ENCODE data around the gene KIF25. TPM values are rescaled to one million over a fixed set of nuclear protein-coding genes. Genes with fewer than 3 reads are reported as not detected.

Gene KIF25
- total RNA-seq, 1 experiment from 2014 or later: not detected

- H3K9me2 ChIP-seq (ENCODE audit: insufficient read depth): no peaks in the 10 kb centered on the region
- no peaks in the 10 kb centered on the region for H3F3A ChIP-seq (ENCODE audit: insufficient read depth, low read depth)
- DNase-seq: no peak
- H3K9me3 ChIP-seq (ENCODE audit: insufficient read depth, low read depth): no peaks in the 10 kb centered on the region
- no peaks in the 10 kb centered on the region for H3K79me2 ChIP-seq (ENCODE audit: low read depth)
- no peaks in the 10 kb centered on the region for H3K36me3 ChIP-seq (ENCODE audit: low read depth)
- no peaks in the 10 kb centered on the region for H3K4me1 ChIP-seq (replicated peaks; ENCODE audit: insufficient read depth)
- H2AFZ ChIP-seq: no peak overlapping the region
- ChIA-PET POLR2A (ENCODE audit: unreplicated experiment) (no interaction called here), CTCF (no interaction called here)
- H4K20me1 ChIP-seq (ENCODE audit: insufficient read depth): no peaks in the 10 kb centered on the region; the same call in 1 of the 2 replicates
- no TSS peak for BruUV-seq (replicated peaks)
- no peak overlapping the region for H3K4me3 ChIP-seq
- intact Hi-C loops (cut with micrococcal nuclease; ENCODE audit: unreplicated experiment): no loop called here
- no peak overlapping the region for H3K4me2 ChIP-seq
- TF ChIP-seq, protein P1, sequence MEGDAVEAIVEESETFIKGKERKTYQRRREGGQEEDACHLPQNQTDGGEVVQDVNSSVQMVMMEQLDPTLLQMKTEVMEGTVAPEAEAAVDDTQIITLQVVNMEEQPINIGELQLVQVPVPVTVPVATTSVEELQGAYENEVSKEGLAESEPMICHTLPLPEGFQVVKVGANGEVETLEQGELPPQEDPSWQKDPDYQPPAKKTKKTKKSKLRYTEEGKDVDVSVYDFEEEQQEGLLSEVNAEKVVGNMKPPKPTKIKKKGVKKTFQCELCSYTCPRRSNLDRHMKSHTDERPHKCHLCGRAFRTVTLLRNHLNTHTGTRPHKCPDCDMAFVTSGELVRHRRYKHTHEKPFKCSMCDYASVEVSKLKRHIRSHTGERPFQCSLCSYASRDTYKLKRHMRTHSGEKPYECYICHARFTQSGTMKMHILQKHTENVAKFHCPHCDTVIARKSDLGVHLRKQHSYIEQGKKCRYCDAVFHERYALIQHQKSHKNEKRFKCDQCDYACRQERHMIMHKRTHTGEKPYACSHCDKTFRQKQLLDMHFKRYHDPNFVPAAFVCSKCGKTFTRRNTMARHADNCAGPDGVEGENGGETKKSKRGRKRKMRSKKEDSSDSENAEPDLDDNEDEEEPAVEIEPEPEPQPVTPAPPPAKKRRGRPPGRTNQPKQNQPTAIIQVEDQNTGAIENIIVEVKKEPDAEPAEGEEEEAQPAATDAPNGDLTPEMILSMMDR (conservative IDR thresholded peaks at IDR 0.05): no peak
- TF ChIP-seq EZH2 (IDR thresholded peaks at IDR 0.05; ENCODE audit: low read depth): no peak
- H3K27ac ChIP-seq: no peak overlapping the region
- peaks cover 90% of the 10 kb centered on the region for H3K27me3 ChIP-seq (ENCODE audit: insufficient read depth, low read depth)
These were observed 74.8 kb downstream of the KIF25 start for GRCh38 chr6:168072261-168072660.

- peaks cover 88% of the 10 kb centered on the region for H3K27me3 ChIP-seq (ENCODE audit: insufficient read depth, low read depth)
- H2AFZ ChIP-seq: no peak overlapping the region
- no peak overlapping the region for H3K27ac ChIP-seq
- CTCF ChIA-PET: no interaction called here
- no peak overlapping the region for H3K4me3 ChIP-seq
- H3K4me1 ChIP-seq (replicated peaks; ENCODE audit: insufficient read depth): no peaks in the 10 kb centered on the region
- no peak overlapping the region for H3K4me2 ChIP-seq
- no peaks in the 10 kb centered on the region for H3K9me2 ChIP-seq (ENCODE audit: insufficient read depth)
- no TSS peak for BruUV-seq (replicated peaks)
- H3F3A ChIP-seq (ENCODE audit: insufficient read depth, low read depth): no peaks in the 10 kb centered on the region
- POLR2A ChIA-PET (ENCODE audit: unreplicated experiment): no interaction called here
- TF ChIP-seq, protein P1 (conservative IDR thresholded peaks at IDR 0.05): no peak
- TF ChIP-seq EZH2 (IDR thresholded peaks at IDR 0.05; ENCODE audit: low read depth): no peak
- DNase-seq: no peak
- intact Hi-C loops (cut with micrococcal nuclease; ENCODE audit: unreplicated experiment): no loop called here
- no peaks in the 10 kb centered on the region for H3K36me3 ChIP-seq (ENCODE audit: low read depth)
- no peaks in the 10 kb centered on the region for H3K79me2 ChIP-seq (ENCODE audit: low read depth)
- no peaks in the 10 kb centered on the region for H3K9me3 ChIP-seq (ENCODE audit: insufficient read depth, low read depth)
- no peaks in the 10 kb centered on the region; the same call in 1 of the 2 replicates for H4K20me1 ChIP-seq (ENCODE audit: insufficient read depth)
These were observed 75.3 kb downstream of the KIF25 start for GRCh38 chr6:168072730-168073129.

DNA sequence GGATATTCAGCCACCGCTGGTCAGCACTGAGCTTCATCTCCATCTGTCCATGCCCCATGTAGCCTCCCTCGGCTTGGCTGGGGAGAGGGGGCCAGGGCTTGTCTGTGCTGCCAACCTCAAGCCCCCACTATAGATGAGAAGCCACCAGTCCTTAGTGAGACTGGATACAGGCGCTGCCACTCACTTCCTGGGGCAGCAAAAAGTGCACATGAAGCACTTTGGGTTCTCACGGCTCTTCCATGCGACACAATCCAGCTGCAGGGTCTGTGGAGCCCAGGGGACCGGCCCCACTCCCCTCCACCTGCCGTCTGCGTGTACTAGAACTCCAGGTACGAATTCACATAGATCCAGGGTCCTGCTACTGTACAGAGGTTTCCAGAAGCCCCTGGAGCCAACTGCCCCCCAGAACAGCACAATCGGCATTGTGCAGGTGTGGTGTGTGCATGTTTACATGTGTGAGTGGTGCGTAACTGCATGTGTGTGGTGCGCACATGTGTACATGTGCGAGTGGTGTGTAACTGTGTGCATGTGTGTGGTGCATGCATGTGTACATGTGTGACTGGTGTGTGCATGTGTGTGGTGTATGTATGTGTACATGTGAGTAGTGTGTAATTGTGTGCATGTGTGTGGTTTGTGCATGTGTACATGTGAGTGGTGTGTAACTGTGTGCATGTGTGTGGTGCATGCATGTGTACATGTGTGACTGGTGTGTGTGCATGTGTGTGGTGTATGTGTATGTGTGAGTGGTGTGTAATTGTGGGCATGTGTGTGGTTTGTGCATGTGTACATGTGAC is 76.7 kb downstream of the KIF25 start:
- Histone ChIP-seq H3K27me3 (ENCODE audit: insufficient read depth, low read depth) (peaks cover 85% of the 10 kb centered on the region), H3K9me3 (ENCODE audit: insufficient read depth, low read depth) (no peaks in the 10 kb centered on the region), H3K4me3 (no peak overlapping the region), H3K36me3 (ENCODE audit: low read depth) (no peaks in the 10 kb centered on the region), H3K27ac (no peak overlapping the region), H3K4me1 (replicated peaks; ENCODE audit: insufficient read depth) (no peaks in the 10 kb centered on the region), H3F3A (ENCODE audit: insufficient read depth, low read depth) (no peaks in the 10 kb centered on the region), H3K9me2 (ENCODE audit: insufficient read depth) (no peaks in the 10 kb centered on the region), H3K4me2 (no peak overlapping the region), H4K20me1 (ENCODE audit: insufficient read depth) (no peaks in the 10 kb centered on the region; the same call in 1 of the 2 replicates), H2AFZ (no peak overlapping the region), H3K79me2 (ENCODE audit: low read depth) (no peaks in the 10 kb centered on the region)
- TF ChIP-seq, protein P1 (conservative IDR thresholded peaks at IDR 0.05): no peak
- DNase-seq: no peak
- BruUV-seq (replicated peaks): no TSS peak
- ChIA-PET POLR2A (ENCODE audit: unreplicated experiment) (no interaction called here), CTCF (no interaction called here)
- intact Hi-C loops (cut with micrococcal nuclease; ENCODE audit: unreplicated experiment): no loop called here
